B cell (primary cell): ENCODE results near the gene PRR20B. TPM values are rescaled to one million over a fixed set of nuclear protein-coding genes. Genes with fewer than 3 reads are reported as not detected.

Experiments
- ATAC-seq: fragments of 200-7000 bp; cut with Tn5 transposase; one replicate; pipeline ENCODE4 v1.10.0; 2021; ENCODE audit warnings: low read depth, mild to moderate bottlenecking, moderate number of reproducible peaks, moderate library complexity
- CTCF ChIA-PET: fragments of 350-600 bp; sonication (Branson Sonifier 250); formaldehyde crosslinking; loops from one replicate; lab custom pipeline; 2021; ENCODE audit warnings: antibody characterized with exemption, inconsistent platforms; lab: Charles Lee
- POLR2A ChIA-PET: fragments of 350-600 bp; sonication (Branson Sonifier 250); formaldehyde crosslinking; loops from one replicate; lab custom pipeline; 2021; ENCODE audit warnings: antibody characterized with exemption; lab: Charles Lee
- DNase-seq: peaks from one replicate; pipeline ENCODE4 v3.0.0; 2013
- H2AFZ ChIP-seq: 2 replicates; pipeline ENCODE4 v1.6.1; 2012; ENCODE audit warnings: mild to moderate bottlenecking, low read depth, low read length; ENCODE audit not compliant: insufficient read depth, poor library complexity, severe bottlenecking
- H3K27ac ChIP-seq, 2 donors: 1 replicate in 1 of 2; 2 replicates in 1 of 2; pipeline ENCODE4 v1.5.1; 2012 to 2013; ENCODE audit warnings: low read length in 2 of 2, mild to moderate bottlenecking in 2 of 2, moderate library complexity in 1 of 2
- H3K27me3 ChIP-seq, 4 experiments: fragments of 200-600 bp in 1 of 4; sonication (generic) in 1 of 4; replicated peaks in 1 of 4; 1 replicate in 2 of 4; 2 replicates in 2 of 4; pipeline versions ENCODE4 v1.6.1 to v1.7.0; 2013 to 2016; ENCODE audit warnings: low read length in 3 of 4, mild to moderate bottlenecking in 2 of 4, mixed read lengths in 1 of 4, moderate library complexity in 1 of 4; ENCODE audit not compliant: insufficient read depth in 4 of 4, control insufficient read depth in 3 of 4; ENCODE audit errors: control extremely low read depth in 1 of 4
- H3K36me3 ChIP-seq, 2 experiments: replicated peaks in 1 of 2; 1 replicate in 1 of 2; 2 replicates in 1 of 2; pipeline versions ENCODE4 v1.6.1 to v1.7.1; 2013; ENCODE audit warnings: low read length in 1 of 2; ENCODE audit not compliant: insufficient read depth in 2 of 2, control insufficient read depth in 1 of 2; ENCODE audit errors: control extremely low read depth in 1 of 2, extremely low read depth in 1 of 2
- H3K4me1 ChIP-seq, 2 donors: fragments of 200-600 bp in 1 of 2; sonication (generic) in 1 of 2; 1 replicate in 1 of 2; 2 replicates in 1 of 2; pipeline versions ENCODE4 v1.5.1 to v1.6.1; 2013 to 2017; ENCODE audit warnings: low read length in 2 of 2; ENCODE audit not compliant: control insufficient read depth in 2 of 2, insufficient read depth in 2 of 2
- H3K4me2 ChIP-seq: replicated peaks from 2 replicates; pipeline ENCODE3; 2012; ENCODE audit warnings: mild to moderate bottlenecking, low read depth, low read length; ENCODE audit not compliant: poor library complexity, severe bottlenecking
- H3K4me3 ChIP-seq, 5 experiments: fragments of 200-600 bp in 1 of 5; sonication (generic) in 1 of 5; 1 replicate in 3 of 5; 2 replicates in 2 of 5; pipeline versions ENCODE4 v1.5.1 to v1.7.0; 2011 to 2016; ENCODE audit warnings: low read length in 4 of 5, mild to moderate bottlenecking in 4 of 5, low read depth in 2 of 5, control low read depth in 1 of 5, moderate library complexity in 1 of 5; ENCODE audit not compliant: insufficient read depth in 1 of 5; ENCODE audit errors: control extremely low read depth in 1 of 5, extremely low read depth in 1 of 5
- H3K79me2 ChIP-seq: fragments of 200-600 bp; sonication (generic); one replicate; pipeline ENCODE4 v1.6.0; 2016; ENCODE audit warnings: low read length; ENCODE audit not compliant: control insufficient read depth, insufficient read depth
- H3K9ac ChIP-seq: fragments of 200-600 bp; sonication (generic); 2 replicates; pipeline ENCODE4 v1.6.1; 2017; ENCODE audit warnings: mild to moderate bottlenecking, low read length, moderate library complexity
- H3K9me3 ChIP-seq, 3 donors: one replicate each; pipeline versions ENCODE4 v1.6.1 to v1.7.1; 2013; ENCODE audit warnings: low read length in 2 of 3; ENCODE audit not compliant: control insufficient read depth in 2 of 3, insufficient read depth in 1 of 3; ENCODE audit errors: control extremely low read depth in 1 of 3
- H4K20me1 ChIP-seq: 2 replicates; pipeline ENCODE4 v1.6.0; 2012; ENCODE audit warnings: mild to moderate bottlenecking, low read length; ENCODE audit not compliant: insufficient read depth, control insufficient read depth, poor library complexity, severe bottlenecking
- H3K27ac Mint-ChIP-seq: one replicate; pipeline ENCODE4 v1.8.0; 2021; ENCODE audit warnings: mixed read lengths
- H3K27me3 Mint-ChIP-seq: one replicate; pipeline ENCODE4 v1.8.0; 2021; ENCODE audit warnings: mixed read lengths
- H3K4me1 Mint-ChIP-seq: one replicate; pipeline ENCODE4 v1.8.0; 2021; ENCODE audit warnings: mixed read lengths
- H3K4me3 Mint-ChIP-seq: one replicate; pipeline ENCODE4 v1.8.0; 2021; ENCODE audit warnings: mixed read lengths
- H3K9me3 Mint-ChIP-seq: one replicate; pipeline ENCODE4 v1.8.0; 2022; ENCODE audit warnings: mixed read lengths; ENCODE audit not compliant: insufficient read depth
- CTCF ChIP-seq: fragments of 200-600 bp; IDR thresholded peaks from one replicate; pipeline ENCODE4 v1.8.0; 2022; ENCODE audit warnings: antibody characterized with exemption, mild to moderate bottlenecking
- EZH2 ChIP-seq: IDR thresholded peaks from 2 replicates; pipeline ENCODE4 v1.6.1; 2012; ENCODE audit warnings: borderline replicate concordance, low read depth, mild to moderate bottlenecking, moderate library complexity, low read length; ENCODE audit not compliant: insufficient read depth, poor library complexity, severe bottlenecking
- WGBS: methylation state at CpG from one replicate; pipeline ENCODE4 v1.1.5; 2013; ENCODE audit warnings: missing lambda C conversion rate; ENCODE audit not compliant: insufficient coverage; 5-methylcytosine and 5-hydroxymethylcytosine counted together
- intact Hi-C: fragments of 100-400 bp; cut with micrococcal nuclease; formaldehyde crosslinking; loops from one replicate; pipeline ENCODE4 v1.10.0; 2022
- polyA plus RNA-seq: library from polyadenylated mRNA; depleted of rRNA; stranded (reverse); fragments of >200 nt; gene quantifications from 2 replicates; pipeline ENCODE4 v1.2.3, GENCODE V29; 2012
- total RNA-seq, 2 donors: library from RNA; stranded (reverse); fragments of 120-200 nt in 1 of 2; gene quantifications; 1 replicate in 1 of 2; 2 replicates in 1 of 2; pipeline versions ENCODE4 v1.2.3 to v1.2.4, GENCODE V29; 2013 to 2022

The PRR20B gene
- total and polyA plus RNA-seq, 2 donors (not counting 1 experiment from before 2014, with no cell fraction given) = not detected

GRCh38 chr13:57123681-57124080 lies 23.6 kb upstream of the PRR20B start:
- Histone ChIP-seq H3K27me3 (no peaks in the 10 kb centered on the region), H3K27ac (no peak overlapping the region), H2AFZ (no peak overlapping the region), H3K36me3 (no peaks in the 10 kb centered on the region), H3K79me2 (no peaks in the 10 kb centered on the region), H3K4me2 (no peak overlapping the region), H3K9ac (no peak overlapping the region), H3K9me3 (peaks cover 0 to 5% (median 0%) of the 10 kb centered on the region in 3 donors), H3K4me1 (no peaks in the 10 kb centered on the region), H4K20me1 (no peaks in the 10 kb centered on the region), H3K4me3 (no peak overlapping the region)
- ATAC-seq (no peak), DNase-seq (no peak)
- Mint-ChIP-seq H3K9me3 (no peaks in the 10 kb centered on the region), H3K27me3 (no peaks in the 10 kb centered on the region), H3K4me1 (no peaks in the 10 kb centered on the region), H3K4me3 (no peak overlapping the region), H3K27ac (no peak overlapping the region)
- CTCF ChIA-PET = no interaction called here
- TF ChIP-seq CTCF = no peak
- TF ChIP-seq EZH2 = no peak
- intact Hi-C loops = no loop called here
- WGBS = no CpG with 5 or more reads among the region's 1 CpG
- POLR2A ChIA-PET = no interaction called here

GRCh38 chr13:57128909-57129308 lies 18.4 kb upstream of the PRR20B start:
- DNase-seq (no peak), ATAC-seq (no peak)
- Histone ChIP-seq H3K9ac (no peak overlapping the region), H3K4me1 (no peaks in the 10 kb centered on the region), H2AFZ (no peak overlapping the region), H3K4me3 (no peak overlapping the region), H3K4me2 (no peak overlapping the region), H3K9me3 (no peaks in the 10 kb centered on the region), H3K27ac (no peak overlapping the region), H4K20me1 (no peaks in the 10 kb centered on the region), H3K36me3 (no peaks in the 10 kb centered on the region), H3K27me3 (no peaks in the 10 kb centered on the region), H3K79me2 (no peaks in the 10 kb centered on the region)
- intact Hi-C loops = no loop called here
- TF ChIP-seq EZH2 (no peak), CTCF (no peak)
- no peak overlapping the region for H3K4me3 Mint-ChIP-seq
- 87% methylated on average over 4 of the region's 6 CpGs for WGBS
- no peak overlapping the region for H3K27ac Mint-ChIP-seq
- ChIA-PET CTCF (no interaction called here), POLR2A (no interaction called here)
- no peaks in the 10 kb centered on the region for H3K4me1 Mint-ChIP-seq
- H3K27me3 Mint-ChIP-seq = no peaks in the 10 kb centered on the region
- H3K9me3 Mint-ChIP-seq = no peaks in the 10 kb centered on the region
